ENCODE measurements around the gene MSH2. TPM values are rescaled to one million over a fixed set of nuclear protein-coding genes. Genes with fewer than 3 reads are reported as not detected.

MSH2 gene
- total and polyA plus RNA-seq, 2 donors (not counting 1 experiment from before 2014, with no cell fraction given): 15.4 to 19.7 TPM

DNA sequence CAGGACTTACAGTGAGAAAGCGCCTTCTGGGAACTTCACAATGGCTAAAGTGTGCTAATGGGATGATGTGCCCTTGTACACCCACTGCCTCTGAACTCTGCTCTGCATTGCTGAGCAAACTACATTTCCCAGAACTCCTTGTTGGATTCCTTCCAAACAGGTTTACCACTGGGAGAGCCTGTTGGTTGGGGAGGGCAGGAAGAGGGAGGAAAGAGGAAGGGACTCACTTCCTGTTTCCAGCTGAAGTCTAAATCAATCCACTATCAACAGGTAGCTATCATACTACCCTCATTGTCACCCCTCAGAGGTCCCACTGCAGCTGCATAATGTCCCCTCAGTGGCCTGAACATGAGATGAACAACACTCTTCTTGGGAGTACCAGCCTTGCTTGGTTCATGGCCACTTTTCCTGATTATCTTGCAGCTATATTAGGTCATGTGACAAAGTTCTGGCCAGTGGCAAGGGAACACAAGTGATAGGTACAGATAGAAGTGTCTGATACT, 109.7 kb downstream of the MSH2 start:
- no peak overlapping the region for H3K27ac ChIP-seq (ENCODE audit: insufficient read depth, low read length)
- no peaks in the 10 kb centered on the region for H3K36me3 ChIP-seq (ENCODE audit: control insufficient read depth, insufficient read depth, low read length)
- H3K9me3 ChIP-seq (ENCODE audit: control insufficient read depth, insufficient read depth, low read depth, low read length): no peaks in the 10 kb centered on the region
- H3K4me1 ChIP-seq (ENCODE audit: control insufficient read depth, extremely low read depth, insufficient read depth, low read length): no peaks in the 10 kb centered on the region
- H3K27me3 ChIP-seq (ENCODE audit: control insufficient read depth, insufficient read depth, low read length): peaks cover 9% of the 10 kb centered on the region
- no peaks in the 10 kb centered on the region for H4K20me1 ChIP-seq (ENCODE audit: control insufficient read depth, extremely low read depth, insufficient read depth, low read length)
- H3K4me2 ChIP-seq (ENCODE audit: extremely low read depth, insufficient read depth, low read length): no peak overlapping the region
- TF ChIP-seq, protein P1, sequence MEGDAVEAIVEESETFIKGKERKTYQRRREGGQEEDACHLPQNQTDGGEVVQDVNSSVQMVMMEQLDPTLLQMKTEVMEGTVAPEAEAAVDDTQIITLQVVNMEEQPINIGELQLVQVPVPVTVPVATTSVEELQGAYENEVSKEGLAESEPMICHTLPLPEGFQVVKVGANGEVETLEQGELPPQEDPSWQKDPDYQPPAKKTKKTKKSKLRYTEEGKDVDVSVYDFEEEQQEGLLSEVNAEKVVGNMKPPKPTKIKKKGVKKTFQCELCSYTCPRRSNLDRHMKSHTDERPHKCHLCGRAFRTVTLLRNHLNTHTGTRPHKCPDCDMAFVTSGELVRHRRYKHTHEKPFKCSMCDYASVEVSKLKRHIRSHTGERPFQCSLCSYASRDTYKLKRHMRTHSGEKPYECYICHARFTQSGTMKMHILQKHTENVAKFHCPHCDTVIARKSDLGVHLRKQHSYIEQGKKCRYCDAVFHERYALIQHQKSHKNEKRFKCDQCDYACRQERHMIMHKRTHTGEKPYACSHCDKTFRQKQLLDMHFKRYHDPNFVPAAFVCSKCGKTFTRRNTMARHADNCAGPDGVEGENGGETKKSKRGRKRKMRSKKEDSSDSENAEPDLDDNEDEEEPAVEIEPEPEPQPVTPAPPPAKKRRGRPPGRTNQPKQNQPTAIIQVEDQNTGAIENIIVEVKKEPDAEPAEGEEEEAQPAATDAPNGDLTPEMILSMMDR (conservative IDR thresholded peaks at IDR 0.05 in 1 of 2, IDR thresholded peaks at IDR 0.05 in 1 of 2; ENCODE audit: low read depth in 1 of 2, low read length in 2 of 2): no peak
- no peak for TF ChIP-seq EZH2 (IDR thresholded peaks at IDR 0.05; ENCODE audit: low read length, missing control alignments)
- no peak overlapping the region for H3K4me3 ChIP-seq (replicated peaks in 1 of 4; ENCODE audit: control extremely low read depth in 1 of 4, insufficient read depth in 1 of 4, low read depth in 3 of 4, low read length in 4 of 4)
- H2AFZ ChIP-seq (ENCODE audit: low read length): peak overlapping the region; percentile 43
- no peak overlapping the region for H3K9ac ChIP-seq (ENCODE audit: insufficient read depth, low read length)
- no peaks in the 10 kb centered on the region for H3K79me2 ChIP-seq (ENCODE audit: control insufficient read depth, insufficient read depth, low read length)
- DNase-seq (ENCODE audit: low read depth in 2 of 2): peak in 1 of 2 donors; percentile 43

DNA sequence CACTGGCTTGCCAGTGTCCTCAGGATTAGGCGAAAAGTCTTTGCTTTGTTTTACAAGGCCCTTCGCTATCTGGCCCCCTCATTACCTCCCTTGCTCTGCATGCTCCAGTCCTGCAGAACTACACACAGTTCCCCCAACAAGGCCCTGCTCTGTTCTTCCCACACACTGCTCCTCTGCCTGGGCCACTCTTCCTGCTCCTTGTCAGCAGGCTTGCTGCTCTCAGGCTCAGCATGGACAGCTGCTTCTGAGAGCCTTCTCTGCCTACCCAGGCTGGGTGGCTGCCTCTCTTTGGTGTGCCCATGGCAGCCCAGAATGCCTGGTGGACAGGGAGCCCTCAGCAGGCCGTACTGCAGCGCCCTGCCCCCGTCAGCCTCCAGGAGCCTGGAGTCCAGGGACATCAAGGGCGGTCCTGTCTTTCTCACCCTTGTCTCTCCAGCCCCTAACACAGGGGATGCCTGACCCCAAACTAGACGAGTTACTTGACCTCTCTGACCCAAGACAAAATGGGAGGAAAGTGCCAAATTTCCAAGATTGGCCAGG, 111.1 kb downstream of the MSH2 start:
- H3K4me2 ChIP-seq (ENCODE audit: extremely low read depth, insufficient read depth, low read length): no peak overlapping the region
- H3K9ac ChIP-seq (ENCODE audit: insufficient read depth, low read length): no peak overlapping the region
- no peak overlapping the region for H3K4me3 ChIP-seq (replicated peaks in 1 of 4; ENCODE audit: control extremely low read depth in 1 of 4, insufficient read depth in 1 of 4, low read depth in 3 of 4, low read length in 4 of 4)
- no peak for DNase-seq (ENCODE audit: low read depth in 2 of 2)
- H4K20me1 ChIP-seq (ENCODE audit: control insufficient read depth, extremely low read depth, insufficient read depth, low read length): no peaks in the 10 kb centered on the region
- no peaks in the 10 kb centered on the region for H3K36me3 ChIP-seq (ENCODE audit: control insufficient read depth, insufficient read depth, low read length)
- H3K79me2 ChIP-seq (ENCODE audit: control insufficient read depth, insufficient read depth, low read length): no peaks in the 10 kb centered on the region
- H3K27ac ChIP-seq (ENCODE audit: insufficient read depth, low read length): no peak overlapping the region
- H3K27me3 ChIP-seq (ENCODE audit: control insufficient read depth, insufficient read depth, low read length): peaks cover 12% of the 10 kb centered on the region
- no peak for TF ChIP-seq EZH2 (IDR thresholded peaks at IDR 0.05; ENCODE audit: low read length, missing control alignments)
- TF ChIP-seq, protein P1 (conservative IDR thresholded peaks at IDR 0.05 in 1 of 2, IDR thresholded peaks at IDR 0.05 in 1 of 2; ENCODE audit: low read depth in 1 of 2, low read length in 2 of 2): no peak
- no peaks in the 10 kb centered on the region for H3K9me3 ChIP-seq (ENCODE audit: control insufficient read depth, insufficient read depth, low read depth, low read length)
- H3K4me1 ChIP-seq (ENCODE audit: control insufficient read depth, extremely low read depth, insufficient read depth, low read length): no peaks in the 10 kb centered on the region
- no peak overlapping the region for H2AFZ ChIP-seq (ENCODE audit: low read length)

DNA sequence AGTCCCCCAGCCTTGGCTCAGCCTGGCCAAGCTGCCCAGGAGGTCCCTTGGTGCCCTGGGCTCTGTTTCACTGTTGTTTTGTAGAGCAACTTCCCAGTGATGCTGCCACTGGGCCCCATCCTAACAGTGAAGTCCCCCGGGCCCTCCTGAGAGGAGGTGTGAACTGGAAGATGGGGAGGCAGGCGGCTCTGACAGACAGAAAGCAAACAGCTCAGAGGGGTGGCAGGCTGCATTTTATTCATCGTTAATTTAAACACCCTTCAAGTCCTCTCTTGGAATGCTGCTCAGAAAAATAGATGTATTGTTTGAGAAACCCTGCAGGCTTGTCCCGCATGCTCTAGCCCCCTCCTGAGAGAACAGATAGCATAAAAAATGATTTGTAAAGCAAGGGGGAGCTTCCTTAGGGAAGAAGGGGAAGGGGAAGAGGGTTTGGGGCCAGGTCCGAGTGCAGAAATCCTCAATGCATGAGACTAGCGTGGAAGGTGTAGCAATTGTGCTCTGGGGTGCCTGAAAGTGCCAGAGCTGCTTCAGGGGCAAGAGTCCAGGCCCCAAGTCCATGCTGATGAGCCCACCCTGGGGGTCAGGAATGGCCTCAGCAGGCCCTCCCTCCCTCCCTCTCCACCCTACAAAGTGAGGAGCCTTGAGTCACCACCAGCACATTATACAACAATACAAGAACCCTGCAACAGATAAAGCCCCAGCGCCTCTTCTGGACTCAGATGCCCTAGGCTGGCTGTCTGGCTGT, 113.6 kb downstream of the MSH2 start:
- no peak overlapping the region for H3K4me2 ChIP-seq (ENCODE audit: extremely low read depth, insufficient read depth, low read length)
- TF ChIP-seq, protein P1 (conservative IDR thresholded peaks at IDR 0.05 in 1 of 2, IDR thresholded peaks at IDR 0.05 in 1 of 2; ENCODE audit: low read depth in 1 of 2, low read length in 2 of 2): no peak
- TF ChIP-seq EZH2 (IDR thresholded peaks at IDR 0.05; ENCODE audit: low read length, missing control alignments): no peak
- H3K79me2 ChIP-seq (ENCODE audit: control insufficient read depth, insufficient read depth, low read length): no peaks in the 10 kb centered on the region
- H2AFZ ChIP-seq (ENCODE audit: low read length): no peak overlapping the region
- H3K4me3 ChIP-seq (replicated peaks in 1 of 4; ENCODE audit: control extremely low read depth in 1 of 4, insufficient read depth in 1 of 4, low read depth in 3 of 4, low read length in 4 of 4): no peak overlapping the region
- no peaks in the 10 kb centered on the region for H3K36me3 ChIP-seq (ENCODE audit: control insufficient read depth, insufficient read depth, low read length)
- DNase-seq (ENCODE audit: low read depth in 2 of 2): no peak
- peaks cover 9% of the 10 kb centered on the region for H3K27me3 ChIP-seq (ENCODE audit: control insufficient read depth, insufficient read depth, low read length)
- H3K4me1 ChIP-seq (ENCODE audit: control insufficient read depth, extremely low read depth, insufficient read depth, low read length): peaks cover 4% of the 10 kb centered on the region
- no peak overlapping the region for H3K27ac ChIP-seq (ENCODE audit: insufficient read depth, low read length)
- no peaks in the 10 kb centered on the region for H4K20me1 ChIP-seq (ENCODE audit: control insufficient read depth, extremely low read depth, insufficient read depth, low read length)
- H3K9ac ChIP-seq (ENCODE audit: insufficient read depth, low read length): no peak overlapping the region
- no peaks in the 10 kb centered on the region for H3K9me3 ChIP-seq (ENCODE audit: control insufficient read depth, insufficient read depth, low read depth, low read length)
